Small intestine (tissue), 7 donors: ENCODE results near the gene FBXL16. TPM values are rescaled to one million over a fixed set of nuclear protein-coding genes. Genes with fewer than 3 reads are reported as not detected.

Source experiments
- DNase-seq, 2 donors: peaks; one replicate each; pipeline versions ENCODE4 v3.0.0 to v3.0.0-alpha.2; 2013
- FAIRE-seq: peaks from 2 replicates; lab custom pipeline; 2012; peaks lifted over from hg19 to GRCh38; lab: Jason Lieb, UNC
- H3K27ac ChIP-seq, 3 donors: one replicate each; pipeline ENCODE4 v1.5.1; 2013; ENCODE audit warnings: low read length in 2 of 3, mild to moderate bottlenecking in 2 of 3, control low read depth in 1 of 3, inconsistent platforms in 1 of 3, low read depth in 1 of 3, moderate library complexity in 1 of 3
- H3K27me3 ChIP-seq, 3 donors: one replicate each; pipeline ENCODE4 v1.6.1; 2013; ENCODE audit warnings: low read length in 3 of 3, inconsistent platforms in 1 of 3; ENCODE audit not compliant: control insufficient read depth in 3 of 3, insufficient read depth in 3 of 3
- H3K36me3 ChIP-seq, 3 donors: one replicate each; pipeline ENCODE4 v1.6.1; 2013; ENCODE audit warnings: low read length in 3 of 3, inconsistent platforms in 1 of 3, low read depth in 1 of 3, mild to moderate bottlenecking in 1 of 3, moderate library complexity in 1 of 3; ENCODE audit not compliant: control insufficient read depth in 3 of 3, insufficient read depth in 2 of 3
- H3K4me1 ChIP-seq, 3 donors: one replicate each; pipeline ENCODE4 v1.6.1; 2013; ENCODE audit warnings: low read length in 2 of 3, inconsistent platforms in 1 of 3, low read depth in 1 of 3, mild to moderate bottlenecking in 1 of 3, moderate library complexity in 1 of 3; ENCODE audit not compliant: control insufficient read depth in 3 of 3, insufficient read depth in 2 of 3
- H3K4me3 ChIP-seq, 3 donors: one replicate each; pipeline ENCODE4 v1.5.1; 2013; ENCODE audit warnings: low read length in 3 of 3, control low read depth in 1 of 3, inconsistent platforms in 1 of 3, low read depth in 1 of 3, mild to moderate bottlenecking in 1 of 3, moderate library complexity in 1 of 3
- H3K9me3 ChIP-seq, 2 donors: one replicate each; pipeline ENCODE4 v1.6.1; 2013; ENCODE audit warnings: low read depth in 1 of 2, low read length in 1 of 2; ENCODE audit not compliant: control insufficient read depth in 2 of 2, insufficient read depth in 1 of 2
- WGBS, 3 donors: extraction: QIAGEN DNeasy Blood & Tissue Kit; methylation state at CpG; one replicate each; pipeline ENCODE4 v1.1.7; 2013; 5-methylcytosine and 5-hydroxymethylcytosine counted together
- polyA plus RNA-seq, 4 donors: library from polyadenylated mRNA; stranded (reverse) in 3 of 4; unstranded in 1 of 4; fragments of 200-250 nt in 3 of 4; fragments of 120-200 nt in 1 of 4; gene quantifications; one replicate each; pipeline versions ENCODE4 v1.2.1 to v1.2.3, GENCODE V29; 2013
- donor health status: healthy with polysubstance abuse.
- donor health status: control.
- donor health status: control.
- donor health status: Bipolar disorder and iron deficiency.
- donor health status: healthy.

FBXL16 gene
- polyA plus RNA-seq, 4 donors, result 0.81 to 3.4 (median 1.2) TPM

DNA sequence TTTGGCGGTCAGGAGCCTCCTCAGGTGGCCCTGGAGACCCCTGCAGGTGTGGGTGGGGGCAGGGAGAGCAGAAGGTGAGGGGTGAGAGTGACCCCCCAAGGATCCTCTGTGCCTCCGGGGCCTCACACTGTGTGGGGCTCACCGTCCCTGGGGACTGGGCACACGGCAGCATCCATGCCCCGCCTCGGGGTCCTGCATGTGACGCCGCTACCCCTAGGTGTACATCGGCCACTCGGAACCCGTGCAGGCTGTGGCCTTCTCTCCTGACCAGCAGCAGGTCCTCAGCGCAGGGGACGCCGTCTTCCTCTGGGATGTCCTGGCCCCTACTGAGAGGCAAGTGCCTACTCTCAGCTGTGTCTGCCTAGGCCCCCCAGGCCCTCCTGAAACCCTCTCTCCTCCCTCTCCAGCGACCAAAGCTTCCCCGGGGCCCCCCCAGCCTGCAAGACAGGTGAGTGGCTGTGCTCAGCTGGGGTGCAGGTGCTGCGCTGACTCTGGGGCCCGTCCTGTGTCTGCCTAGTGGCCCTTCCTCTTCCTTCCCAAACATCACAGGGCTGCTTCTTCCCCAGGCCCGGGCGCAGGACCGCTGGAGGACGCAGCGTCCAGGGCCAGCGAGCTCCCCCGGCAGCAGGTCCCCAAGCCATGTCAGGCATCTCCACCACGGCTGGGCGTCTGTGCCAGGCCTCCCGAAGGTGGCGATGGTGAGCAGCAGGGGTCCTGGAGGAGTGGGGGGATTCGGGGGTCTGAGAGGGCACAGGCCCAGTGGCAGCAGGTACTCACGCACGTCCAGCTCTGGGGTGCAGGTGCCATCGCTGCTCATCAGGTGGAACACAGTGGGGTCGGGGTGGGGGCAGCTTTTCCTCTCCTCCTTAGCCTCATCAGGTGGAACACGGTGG is 46.7 kb downstream of the FBXL16 start:
- WGBS, 3 donors, result 90 to 91% (median 90%) methylated on average over 28 to 35 of the region's 35 CpGs

DNA sequence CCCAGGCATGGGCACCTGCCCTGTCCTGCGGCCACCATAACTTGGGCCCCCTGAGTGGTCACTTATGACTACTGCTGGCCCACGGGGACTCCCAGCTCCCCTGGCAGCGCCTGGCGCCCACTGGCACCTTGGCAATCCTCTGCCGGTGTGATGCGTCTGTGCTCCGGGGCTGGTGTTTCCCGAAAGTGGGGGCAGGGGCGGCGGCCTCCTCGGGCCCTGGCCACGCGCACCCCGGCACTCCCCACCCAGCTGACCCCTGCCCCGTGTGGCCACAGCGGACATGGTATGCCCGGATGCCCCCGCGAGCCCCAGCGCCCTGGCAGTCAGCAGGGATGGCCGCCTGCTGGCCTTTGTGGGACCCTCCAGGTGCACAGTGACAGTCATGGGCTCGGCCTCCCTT is 48.1 kb downstream of the FBXL16 start:
- Histone ChIP-seq H3K36me3 (peaks cover 0 to 89% (median 0%) of the 10 kb centered on the region in 3 donors), H3K4me1 (peaks cover 0 to 17% (median 0%) of the 10 kb centered on the region in 3 donors), H3K4me3 (no peak overlapping the region), H3K9me3 (no peaks in the 10 kb centered on the region), H3K27ac (no peak overlapping the region), H3K27me3 (no peaks in the 10 kb centered on the region)
- DNase-seq, result no peak
- 93 to 98% (median 96%) methylated on average over 14 to 22 of the region's 22 CpGs for WGBS, 3 donors
- no peak for FAIRE-seq

More for the DNA sequence above, 46.7 kb downstream of the FBXL16 start:
- no peak for FAIRE-seq
- H3K4me1 ChIP-seq, result peaks cover 0 to 17% (median 0%) of the 10 kb centered on the region in 3 donors
- peaks cover 0 to 87% (median 0%) of the 10 kb centered on the region in 3 donors for H3K36me3 ChIP-seq
- H3K4me3 ChIP-seq, result no peak overlapping the region
- no peaks in the 10 kb centered on the region for H3K27me3 ChIP-seq
- H3K9me3 ChIP-seq, result no peaks in the 10 kb centered on the region
- no peak for DNase-seq
- no peak overlapping the region for H3K27ac ChIP-seq

DNA sequence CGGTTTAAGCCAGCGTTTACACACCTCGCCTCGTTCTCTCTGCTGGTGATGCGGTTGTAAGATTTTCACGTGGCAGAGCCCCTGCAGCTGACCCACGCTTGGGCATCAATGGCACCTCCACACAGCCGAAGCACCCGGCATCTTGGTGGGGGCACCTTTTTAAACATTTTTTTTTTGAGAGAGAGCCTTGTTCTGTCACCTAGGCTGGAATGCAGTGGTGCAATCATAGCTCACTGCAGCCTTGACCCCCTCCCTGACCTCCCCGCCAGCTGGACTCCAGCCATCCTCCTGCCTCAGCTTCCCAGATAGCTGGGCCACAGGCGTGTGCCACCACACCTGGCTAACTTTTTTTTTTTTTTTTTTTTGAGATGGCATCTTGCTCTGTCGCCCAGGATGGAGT is 51.6 kb downstream of the FBXL16 start:
- Histone ChIP-seq H3K36me3 (peaks cover 0 to 86% (median 0%) of the 10 kb centered on the region in 3 donors), H3K4me3 (no peak overlapping the region), H3K27ac (no peak overlapping the region), H3K9me3 (no peaks in the 10 kb centered on the region), H3K27me3 (no peaks in the 10 kb centered on the region), H3K4me1 (peaks cover 0 to 8% (median 0%) of the 10 kb centered on the region in 3 donors)
- DNase-seq (no peak), FAIRE-seq (no peak)
- WGBS, 3 donors, result 91 to 92% (median 91%) methylated on average over 12 of the region's 12 CpGs

DNA sequence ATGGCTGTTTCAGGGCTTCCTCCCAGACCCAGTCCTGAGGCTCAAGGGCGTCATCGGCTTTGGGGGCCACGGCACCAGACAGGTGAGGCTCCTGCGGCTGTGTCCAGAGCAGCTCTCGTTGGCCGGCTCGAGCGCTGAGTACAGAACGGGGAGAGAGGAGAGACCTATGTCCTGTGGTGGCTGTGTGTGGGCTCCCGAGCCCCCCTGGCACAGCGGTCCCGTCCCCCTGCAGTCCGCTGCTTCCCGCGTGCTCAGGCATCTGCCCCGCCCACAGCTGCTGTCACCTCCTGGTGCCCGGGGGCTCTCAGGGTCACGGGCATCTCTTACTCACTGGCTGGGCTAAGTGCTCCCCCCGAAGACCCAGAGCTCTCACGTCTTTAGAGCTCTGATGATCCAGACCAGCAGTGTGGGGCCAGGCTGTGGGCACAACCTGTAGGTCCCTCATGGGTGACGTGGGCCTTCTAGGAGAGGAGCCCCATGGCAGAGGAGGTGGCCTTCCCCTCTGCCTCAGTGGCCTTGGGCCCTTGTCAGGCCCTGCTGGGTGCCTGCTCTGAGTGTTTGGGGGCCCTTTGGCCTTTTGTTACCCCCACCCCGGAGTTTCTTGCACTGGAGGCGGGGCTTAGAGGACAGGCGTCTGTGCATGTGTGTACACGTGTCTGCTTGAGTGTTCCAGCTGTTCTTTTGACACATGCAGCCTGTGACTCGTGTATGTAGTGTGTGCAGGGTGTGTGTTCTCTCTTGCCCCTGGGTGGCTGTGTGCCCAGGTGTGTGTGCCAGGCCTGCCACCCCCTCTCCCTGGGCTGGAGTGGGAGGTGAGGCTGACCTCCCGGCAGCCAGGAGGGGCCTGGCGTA is 52.9 kb downstream of the FBXL16 start:
- Histone ChIP-seq H3K36me3 (peaks cover 0 to 82% (median 0%) of the 10 kb centered on the region in 3 donors), H3K27ac (no peak overlapping the region), H3K27me3 (no peaks in the 10 kb centered on the region), H3K9me3 (no peaks in the 10 kb centered on the region), H3K4me3 (no peak overlapping the region), H3K4me1 (peaks cover 0 to 19% (median 0%) of the 10 kb centered on the region in 3 donors)
- WGBS, 3 donors, result 87 to 89% (median 88%) methylated on average over 23 to 28 of the region's 28 CpGs
- DNase-seq (no peak), FAIRE-seq (no peak)

DNA sequence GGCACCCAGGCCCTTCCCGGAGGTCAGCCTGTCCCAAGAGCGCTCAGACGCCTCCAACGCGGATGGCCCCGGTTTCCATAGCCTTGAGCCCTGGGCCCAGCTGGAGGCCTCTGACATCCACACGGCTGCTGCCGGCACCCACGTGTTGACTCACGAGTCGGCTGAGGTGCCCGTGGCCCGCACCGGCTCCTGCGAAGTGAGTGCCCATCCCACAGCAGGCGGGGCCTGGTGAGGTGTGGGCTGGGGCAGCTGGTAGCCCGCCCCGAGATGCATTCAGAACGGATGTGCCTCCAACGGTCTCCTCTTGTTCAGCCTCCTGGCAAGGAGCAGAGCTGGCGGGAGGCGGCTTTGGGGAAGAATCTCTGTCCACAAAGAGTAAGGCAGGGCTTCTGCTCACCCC is 53.8 kb downstream of the FBXL16 start:
- DNase-seq (no peak), FAIRE-seq (no peak)
- peaks cover 0 to 28% (median 0%) of the 10 kb centered on the region in 3 donors for H3K4me1 ChIP-seq
- WGBS, 3 donors, result 92 to 93% (median 93%) methylated on average over 16 to 22 of the region's 22 CpGs
- H3K9me3 ChIP-seq, result no peaks in the 10 kb centered on the region
- no peak overlapping the region for H3K4me3 ChIP-seq
- H3K27ac ChIP-seq, result no peak overlapping the region
- peaks cover 0 to 82% (median 0%) of the 10 kb centered on the region in 3 donors for H3K36me3 ChIP-seq
- no peaks in the 10 kb centered on the region for H3K27me3 ChIP-seq

DNA sequence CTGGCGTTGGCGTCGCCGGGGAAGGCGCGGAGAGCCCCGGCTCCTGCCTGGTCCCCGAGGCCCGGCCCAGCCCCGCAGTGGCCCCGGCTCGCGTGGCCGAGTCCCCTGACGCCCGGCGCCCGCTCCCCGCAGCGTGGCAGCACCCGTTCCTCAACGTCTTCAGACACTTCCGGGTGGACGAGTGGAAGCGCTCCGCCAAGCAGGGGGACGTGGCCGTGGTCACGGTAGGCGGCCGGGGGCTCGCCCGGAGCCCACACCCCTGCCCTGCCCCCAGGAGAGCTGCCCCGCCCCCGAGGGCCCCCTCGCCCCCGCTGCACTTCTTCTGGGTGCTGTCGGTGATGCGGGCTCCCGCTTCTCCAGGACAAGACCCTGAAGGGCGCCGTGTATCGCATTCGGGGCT is 56.0 kb downstream of the FBXL16 start:
- Histone ChIP-seq H3K9me3 (no peaks in the 10 kb centered on the region), H3K27ac (no peak overlapping the region), H3K36me3 (peaks cover 0 to 82% (median 0%) of the 10 kb centered on the region in 3 donors), H3K4me1 (peaks cover 0 to 47% (median 2%) of the 10 kb centered on the region in 3 donors), H3K27me3 (no peaks in the 10 kb centered on the region), H3K4me3 (peak overlapping the region; percentile 30 to 80 (median 60))
- no peak for DNase-seq
- 1 to 3% (median 2%) methylated on average over 9 to 44 of the region's 44 CpGs for WGBS, 3 donors
- FAIRE-seq, result no peak

DNA sequence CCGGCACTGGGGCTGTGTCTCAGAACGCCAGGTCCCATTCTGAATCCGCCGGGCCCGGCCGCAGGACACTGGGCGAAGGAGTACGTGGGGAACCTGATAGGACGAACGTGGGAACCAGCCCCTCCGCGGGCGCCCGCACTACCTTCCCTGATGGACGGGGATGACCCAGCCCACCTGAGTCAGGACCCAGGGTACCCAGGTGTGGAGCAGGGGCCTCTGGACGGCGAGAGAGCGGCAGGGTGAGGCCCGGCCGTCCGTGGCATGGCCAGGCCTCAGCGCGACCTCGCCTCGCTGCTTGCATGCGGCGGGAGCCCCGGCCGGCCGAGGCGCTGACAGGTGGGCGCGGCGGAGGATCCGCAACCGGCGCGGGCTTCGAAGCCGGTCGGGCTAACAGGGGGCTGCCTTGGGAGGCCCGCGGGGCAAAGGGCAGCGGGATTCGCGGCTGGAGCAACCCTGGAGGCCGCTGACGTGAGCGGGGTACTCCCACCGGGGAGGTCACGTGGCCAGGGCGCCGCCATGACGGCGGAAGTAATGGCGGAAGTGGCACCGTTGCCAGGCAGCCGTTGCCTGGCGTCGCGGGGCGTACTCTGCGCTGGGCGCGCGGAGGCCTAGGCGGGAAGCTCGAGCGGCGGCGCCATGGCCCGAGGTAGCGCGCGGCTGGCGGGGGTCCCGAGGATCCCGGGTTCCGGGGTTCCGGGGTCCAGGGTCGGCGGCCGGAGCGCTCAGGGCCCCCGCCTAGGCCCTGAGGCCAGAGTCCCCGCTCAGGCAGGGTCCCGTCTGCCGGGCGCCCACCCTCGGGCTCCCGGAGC is 56.6 kb downstream of the FBXL16 start, which contains the start of gene WDR90:
TSS of gene WDR90 (plus strand) at position 585 of the 809 bp plus-strand sequence. CDS start at position 637, 52 bp downstream.
- Histone ChIP-seq H3K9me3 (no peaks in the 10 kb centered on the region), H3K36me3 (peaks cover 0 to 84% (median 0%) of the 10 kb centered on the region in 3 donors), H3K27me3 (no peaks in the 10 kb centered on the region), H3K4me3 (peak within 1 kb of the TSS; percentile 42 to 80 (median 60)), H3K27ac (peak within 1 kb of the TSS; percentile 86 to 98 (median 97)), H3K4me1 (peaks cover 0 to 51% (median 5%) of the 10 kb centered on the region in 3 donors)
- FAIRE-seq, result no peak
- WGBS, 3 donors, result 1 to 2% (median 1%) methylated on average over 75 to 91 of the region's 91 CpGs
- peak; percentile 95 to 99 for DNase-seq
